Sigmoid colon (tissue), 7 donors: ENCODE data around the gene LZTS3. TPM values are rescaled to one million over a fixed set of nuclear protein-coding genes. Genes with fewer than 3 reads are reported as not detected.
A peak's percentile ranks its signal among the peaks of the same experiment; 100 is the strongest.

Experiments
- DNase-seq: peaks from one replicate; pipeline ENCODE4 v3.0.0-alpha.2; 2019
- H3K27ac ChIP-seq, 4 donors: fragments of 200-600 bp; sonication (generic); one replicate each; pipeline ENCODE4 v1.5.1; 2016 to 2019; ENCODE audit warnings: mild to moderate bottlenecking in 1 of 4
- H3K27me3 ChIP-seq, 3 donors: fragments of 200-600 bp; sonication (generic); one replicate each; pipeline ENCODE4 v1.5.1; 2019; ENCODE audit warnings: mild to moderate bottlenecking in 1 of 3
- H3K36me3 ChIP-seq, 4 donors: fragments of 200-600 bp; sonication (generic); one replicate each; pipeline ENCODE4 v1.5.1; 2016 to 2019
- H3K4me1 ChIP-seq, 4 donors: fragments of 200-600 bp; sonication (generic); one replicate each; pipeline ENCODE4 v1.5.1; 2017 to 2019
- H3K4me3 ChIP-seq, 4 donors: fragments of 200-600 bp; sonication (generic); one replicate each; pipeline ENCODE4 v1.5.1; 2017 to 2019; ENCODE audit warnings: mild to moderate bottlenecking in 2 of 4, moderate library complexity in 1 of 4
- H3K9me3 ChIP-seq, 4 donors: fragments of 200-600 bp in 3 of 4; sonication (generic) in 3 of 4; one replicate each; pipeline versions ENCODE4 v1.5.1 to v1.6.1; 2013 to 2019
- CTCF ChIP-seq, 4 experiments: fragments of 450-650 bp in 3 of 4; fragments of 200-600 bp in 1 of 4; IDR thresholded peaks; one replicate each; pipeline ENCODE4 v1.5.1; 2016 to 2019; ENCODE audit warnings: antibody characterized with exemption in 4 of 4, mild to moderate bottlenecking in 3 of 4, moderate library complexity in 2 of 4
- EP300 ChIP-seq, 4 donors: sonication (generic); formaldehyde crosslinking; IDR thresholded peaks; one replicate each; pipeline ENCODE4 v1.6.1; 2017; ENCODE audit warnings: antibody characterized with exemption in 4 of 4
- POLR2A ChIP-seq, 2 donors: fragments of 450-650 bp; IDR thresholded peaks; one replicate each; pipeline ENCODE4 v1.6.1; 2016; ENCODE audit warnings: antibody characterized with exemption in 2 of 2, mild to moderate bottlenecking in 2 of 2, moderate library complexity in 2 of 2
- POLR2AphosphoS5 ChIP-seq, 4 donors: sonication (generic); formaldehyde crosslinking; IDR thresholded peaks; one replicate each; pipeline ENCODE4 v1.6.1; 2017; ENCODE audit warnings: antibody characterized with exemption in 4 of 4
- WGBS, 2 donors: extraction: QIAGEN DNeasy Blood & Tissue Kit; methylation state at CpG; one replicate each; pipeline ENCODE4 v1.1.7; 2013; 5-methylcytosine and 5-hydroxymethylcytosine counted together
- intact Hi-C: fragments of 100-400 bp; cut with DNase I; formaldehyde crosslinking; loops from one replicate; pipeline ENCODE4 v1.15.1; 2023
- polyA plus RNA-seq, 3 donors: library from polyadenylated mRNA; stranded (reverse); fragments of 200-250 nt; gene quantifications; one replicate each; pipeline ENCODE4 v1.2.3, GENCODE V29; 2013
- total RNA-seq, 4 donors: library from RNA; depleted of rRNA; stranded (reverse); fragments of >200 nt; gene quantifications; one replicate each; pipeline ENCODE4 v1.1.0, GENCODE V29; 2016
- donor health status: healthy with polysubstance abuse.
- donor health status: Bipolar disorder and iron deficiency.
- donor health status: healthy.

The LZTS3 gene
- total and polyA plus RNA-seq, 7 donors = 2.4 to 10.5 (median 8.3) TPM

- no peaks in the 10 kb centered on the region for H3K36me3 ChIP-seq
- intact Hi-C loops = no loop called here
- peak overlapping the region in 2 of 4 donors; percentile 13 to 17 for H3K4me3 ChIP-seq
- TF ChIP-seq EP300 (IDR thresholded peaks at IDR 0.05) (no peak), POLR2AphosphoS5 (IDR thresholded peaks at IDR 0.05) (no peak)
- H3K4me1 ChIP-seq = peaks cover 0 to 6% (median 0%) of the 10 kb centered on the region in 4 donors
- H3K27me3 ChIP-seq = peaks cover 0 to 17% (median 0%) of the 10 kb centered on the region in 3 donors
- no peaks in the 10 kb centered on the region for H3K9me3 ChIP-seq
- DNase-seq = peak; percentile 59
- peak overlapping the region in 1 of 4 donors; percentile 13 for H3K27ac ChIP-seq
- 92 to 93% methylated on average over 41 of the region's 41 CpGs for WGBS, 2 donors
Observed at GRCh38 chr20:3164763-3165410, 8.5 kb downstream of the LZTS3 start.

GRCh38 chr20:3164043-3164762 lies 9.1 kb downstream of the LZTS3 start:
- peak overlapping the region in 2 of 4 donors; percentile 13 to 17 for H3K4me3 ChIP-seq
- H3K9me3 ChIP-seq = no peaks in the 10 kb centered on the region
- intact Hi-C loops = no loop called here
- H3K27ac ChIP-seq = no peak overlapping the region
- WGBS, 2 donors = 94% methylated on average over 32 of the region's 32 CpGs
- TF ChIP-seq EP300 (IDR thresholded peaks at IDR 0.05) = no peak
- TF ChIP-seq CTCF (IDR thresholded peaks at IDR 0.05) = no peak
- no peak for TF ChIP-seq POLR2AphosphoS5 (IDR thresholded peaks at IDR 0.05)
- TF ChIP-seq POLR2A (IDR thresholded peaks at IDR 0.05) = no peak
- no peaks in the 10 kb centered on the region for H3K36me3 ChIP-seq
- DNase-seq = no peak
- H3K4me1 ChIP-seq = peaks cover 0 to 6% (median under 1%) of the 10 kb centered on the region in 4 donors
- peaks cover 0 to 17% (median 0%) of the 10 kb centered on the region in 3 donors for H3K27me3 ChIP-seq

GRCh38 chr20:3163099-3164042 lies 10.0 kb downstream of the LZTS3 start:
- Histone ChIP-seq H3K9me3 (no peaks in the 10 kb centered on the region), H3K36me3 (no peaks in the 10 kb centered on the region), H3K27me3 (peaks cover 0 to 13% (median 0%) of the 10 kb centered on the region in 3 donors), H3K27ac (no peak overlapping the region), H3K4me1 (peaks cover 0 to 13% (median 7%) of the 10 kb centered on the region in 4 donors), H3K4me3 (no peak overlapping the region)
- no peak for TF ChIP-seq POLR2AphosphoS5 (IDR thresholded peaks at IDR 0.05)
- TF ChIP-seq POLR2A (IDR thresholded peaks at IDR 0.05) = no peak
- no peak for TF ChIP-seq CTCF (IDR thresholded peaks at IDR 0.05)
- TF ChIP-seq EP300 (IDR thresholded peaks at IDR 0.05) = no peak
- DNase-seq = no peak
- 91 to 93% methylated on average over 14 of the region's 14 CpGs for WGBS, 2 donors
- intact Hi-C loops = no loop called here

- intact Hi-C loops = no loop called here
- DNase-seq = peak; percentile 62
- TF ChIP-seq POLR2A (IDR thresholded peaks at IDR 0.05) = no peak
- TF ChIP-seq CTCF (IDR thresholded peaks at IDR 0.05) = no peak
- TF ChIP-seq EP300 (IDR thresholded peaks at IDR 0.05) = no peak
- TF ChIP-seq POLR2AphosphoS5 (IDR thresholded peaks at IDR 0.05) = no peak
- H3K4me3 ChIP-seq = no peak overlapping the region
- no peaks in the 10 kb centered on the region for H3K9me3 ChIP-seq
- peaks cover 0 to 1% (median 0%) of the 10 kb centered on the region in 3 donors for H3K27me3 ChIP-seq
- no peaks in the 10 kb centered on the region for H3K36me3 ChIP-seq
- H3K27ac ChIP-seq = no peak overlapping the region
- WGBS, 2 donors = 48 to 65% methylated on average over 11 of the region's 11 CpGs
- H3K4me1 ChIP-seq = peaks cover 0 to 25% (median 20%) of the 10 kb centered on the region in 4 donors
Observed at GRCh38 chr20:3162080-3162611, 11.2 kb downstream of the LZTS3 start.
